SU-DHL-6 (cell line): ENCODE data around the gene SOX4.

Source experiments
- H2AFZ ChIP-seq: fragments of 200-600 bp; sonication (generic); 2 replicates; pipeline ENCODE4 v1.6.1; 2014; ENCODE audit warnings: low read depth, mild to moderate bottlenecking, moderate library complexity, mixed read lengths, antibody characterized with exemption, low read length; ENCODE audit not compliant: severe bottlenecking
- H3F3A ChIP-seq: fragments of 200-600 bp; shearing (Covaris generic); 2 replicates; pipeline ENCODE4 v1.6.0; 2016; ENCODE audit warnings: antibody characterized with exemption, mild to moderate bottlenecking; ENCODE audit not compliant: insufficient read depth
- H3K27ac ChIP-seq: fragments of 200-600 bp; sonication (generic); 2 replicates; pipeline ENCODE4 v1.5.1; 2016; ENCODE audit warnings: low read depth, mild to moderate bottlenecking, low read length, moderate library complexity, mixed read lengths
- H3K27me3 ChIP-seq: fragments of 200-600 bp; sonication (generic), shearing (Covaris generic); 2 replicates; pipeline ENCODE4 v1.6.0; 2014; ENCODE audit warnings: mild to moderate bottlenecking, low read length
- H3K36me3 ChIP-seq: fragments of 200-600 bp; sonication (generic); 2 replicates; pipeline ENCODE4 v1.6.1; 2014; ENCODE audit warnings: mild to moderate bottlenecking, low read length, mixed read lengths
- H3K4me2 ChIP-seq: fragments of 300-600, 200-600 bp; shearing (Covaris generic), sonication (generic); 2 replicates; pipeline ENCODE4 v1.6.0; 2014; ENCODE audit warnings: low read length, low read depth, mild to moderate bottlenecking; ENCODE audit not compliant: poor library complexity, severe bottlenecking
- H3K4me3 ChIP-seq: fragments of 200-600 bp; sonication (generic); 2 replicates; pipeline ENCODE4 v1.5.1; 2014; ENCODE audit warnings: antibody characterized with exemption, low read length, mild to moderate bottlenecking, mixed read lengths; ENCODE audit not compliant: insufficient read depth, poor library complexity, severe bottlenecking
- H3K79me2 ChIP-seq: fragments of 200-600 bp; sonication (generic); 2 replicates; pipeline ENCODE4 v1.6.1; 2014; ENCODE audit warnings: mild to moderate bottlenecking, low read length, moderate library complexity; ENCODE audit not compliant: insufficient read depth
- H3K9ac ChIP-seq: fragments of 200-600 bp; sonication (generic); 2 replicates; pipeline ENCODE4 v1.7.0; 2014; ENCODE audit warnings: mild to moderate bottlenecking, low read length
- H3K9me2 ChIP-seq: fragments of 200-600 bp; sonication (generic); replicated peaks from 2 replicates; pipeline ENCODE4 v1.6.1; 2014; ENCODE audit warnings: low read length; ENCODE audit not compliant: insufficient read depth
- H3K9me3 ChIP-seq: fragments of 200-600 bp; sonication (generic); 2 replicates; pipeline ENCODE4 v1.6.1; 2014; ENCODE audit warnings: low read length, mixed read lengths; ENCODE audit not compliant: insufficient read depth
- H4K20me1 ChIP-seq: fragments of 200-600 bp; sonication (generic); 2 replicates; pipeline ENCODE4 v1.6.1; 2014; ENCODE audit warnings: low read depth, mild to moderate bottlenecking, antibody characterized with exemption, low read length, moderate library complexity, mixed read lengths
- CTCF ChIP-seq: fragments of 200-600 bp; sonication (generic); IDR thresholded peaks from one replicate; pipeline ENCODE4 v1.5.1; 2017; ENCODE audit warnings: antibody characterized with exemption, mild to moderate bottlenecking, low read length, moderate library complexity; ENCODE audit not compliant: insufficient read depth, poor library complexity, severe bottlenecking
- EZH2phosphoT487 ChIP-seq: fragments of 200-600 bp; sonication (generic), shearing (Covaris generic); conservative IDR thresholded peaks from 2 replicates; pipeline ENCODE4 v1.6.1; 2018; ENCODE audit warnings: mild to moderate bottlenecking, antibody characterized with exemption, low read length, moderate library complexity, mixed read lengths

SOX4 gene

GRCh38 chr6:21587961-21588480 is 5.5 kb upstream of the SOX4 start:
- Histone ChIP-seq H3K9me3 (no peaks in the 10 kb centered on the region), H3K9ac (peak overlapping the region; percentile 69), H2AFZ (peak overlapping the region; percentile 99), H4K20me1 (no peaks in the 10 kb centered on the region), H3K4me2 (peak overlapping the region; percentile 100), H3K27me3 (no peaks in the 10 kb centered on the region), H3K79me2 (no peaks in the 10 kb centered on the region), H3K27ac (no peak overlapping the region), H3F3A (0 out of 2 replicates have a peak, but pooled peaks cover 4% of the 10 kb centered on the region), H3K36me3 (no peaks in the 10 kb centered on the region), H3K9me2 (no peaks in the 10 kb centered on the region), H3K4me3 (peak overlapping the region; percentile 83)
- no peak for TF ChIP-seq EZH2phosphoT487
- no peak for TF ChIP-seq CTCF

DNA sequence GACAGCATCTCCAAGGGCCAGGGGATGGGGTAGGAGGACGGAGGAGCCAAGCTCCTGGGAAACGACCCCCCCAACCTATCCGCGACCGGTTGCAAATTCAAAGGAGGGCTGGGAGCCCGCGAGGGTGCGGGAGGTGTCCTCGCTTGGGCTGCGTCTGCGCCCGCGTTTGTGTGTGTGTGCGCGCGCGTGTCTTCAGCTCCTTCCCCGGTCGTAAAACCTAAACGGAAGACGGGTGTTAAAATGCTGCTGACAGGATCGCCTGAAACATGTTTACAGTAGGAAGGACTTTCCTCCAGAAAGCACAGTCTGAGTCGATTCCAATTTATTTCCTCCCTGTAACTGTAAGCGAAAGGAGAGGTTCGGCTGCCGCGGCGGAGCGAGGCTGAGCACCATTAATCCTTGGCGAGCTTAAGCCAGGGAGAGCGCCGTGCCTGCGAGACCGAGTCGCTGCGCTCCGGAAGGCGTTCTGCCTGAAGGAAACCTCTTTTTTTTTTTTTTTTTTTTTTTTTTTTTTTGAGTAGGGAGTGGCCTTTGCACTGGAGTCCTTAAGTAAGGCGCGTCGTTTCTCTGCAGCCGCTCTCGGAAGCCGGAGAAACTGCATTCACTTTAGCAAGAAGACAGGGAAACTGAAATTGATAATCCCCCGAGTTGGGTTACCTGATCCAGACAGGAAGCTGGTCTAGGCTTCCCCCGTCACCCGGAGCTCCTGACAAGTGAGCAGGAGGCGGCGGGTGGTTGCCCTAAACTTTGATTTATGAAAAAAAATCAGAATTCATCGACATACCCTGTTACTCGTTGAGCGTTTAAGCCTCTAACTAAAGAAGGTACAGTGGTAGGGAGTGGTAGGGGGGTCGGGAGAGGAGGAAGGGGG is 4.8 kb upstream of the SOX4 start:
- Histone ChIP-seq H3K4me2 (peak overlapping the region; percentile 100), H3K4me3 (peak overlapping the region; percentile 83), H3K9ac (peak overlapping the region; percentile 69), H3K9me2 (no peaks in the 10 kb centered on the region), H3F3A (peaks cover 7% of the 10 kb centered on the region), H3K36me3 (no peaks in the 10 kb centered on the region), H3K27ac (peak overlapping the region; percentile 57), H4K20me1 (no peaks in the 10 kb centered on the region), H3K9me3 (no peaks in the 10 kb centered on the region), H2AFZ (peak overlapping the region; percentile 99), H3K27me3 (no peaks in the 10 kb centered on the region), H3K79me2 (no peaks in the 10 kb centered on the region)
- TF ChIP-seq CTCF = no peak
- no peak for TF ChIP-seq EZH2phosphoT487

DNA sequence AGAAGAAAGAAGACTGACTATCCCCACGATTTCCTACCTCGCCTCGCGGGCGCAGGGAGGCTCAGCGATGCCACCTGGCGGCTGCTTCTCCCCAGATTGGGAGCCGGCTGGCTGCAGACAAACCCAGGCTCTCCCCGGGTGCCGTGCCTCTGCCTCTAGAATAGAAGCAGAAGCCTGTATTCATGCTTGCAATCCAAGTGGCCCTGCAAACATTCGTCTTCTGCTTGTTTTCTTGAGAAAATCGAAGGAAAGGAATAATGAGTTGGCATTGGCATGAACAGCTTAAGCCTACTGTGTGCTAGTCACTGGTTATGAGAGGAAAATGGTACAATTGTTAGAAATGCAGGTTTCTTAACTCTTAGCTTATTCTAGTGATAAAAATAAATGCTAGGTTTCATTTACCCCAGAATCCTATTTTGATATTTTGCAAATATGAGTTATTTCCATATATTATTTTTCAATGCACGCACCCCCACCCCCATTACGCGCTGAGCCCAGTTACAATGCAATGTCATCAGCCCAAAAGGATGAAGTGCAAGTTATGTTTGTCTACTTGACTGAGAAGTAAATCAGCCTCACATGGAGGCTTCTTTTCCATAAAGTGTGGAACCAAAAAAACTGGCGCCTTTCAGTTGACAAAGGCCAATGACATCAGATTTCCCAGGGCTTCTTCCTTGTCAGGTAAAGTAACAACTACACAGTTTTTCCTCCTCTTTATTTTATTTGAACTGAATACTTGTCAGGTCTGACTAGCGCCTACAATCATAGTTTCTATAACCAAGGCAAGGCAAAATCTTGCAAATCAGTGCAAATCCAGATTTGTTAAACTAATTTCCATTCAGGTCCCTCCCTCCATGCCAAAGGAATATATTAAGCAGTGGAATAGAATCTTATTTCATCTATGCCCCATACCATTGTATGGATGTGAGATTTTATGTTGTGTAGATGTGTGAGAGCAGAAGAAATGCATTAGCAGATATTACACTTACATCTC is 3.9 kb upstream of the SOX4 start:
- no peaks in the 10 kb centered on the region for H3K79me2 ChIP-seq
- H3K4me2 ChIP-seq = peak overlapping the region; percentile 100
- H3K4me3 ChIP-seq = peak overlapping the region; percentile 83
- H3K9ac ChIP-seq = peak overlapping the region; percentile 69
- peaks cover 11% of the 10 kb centered on the region for H3F3A ChIP-seq
- no peaks in the 10 kb centered on the region for H3K27me3 ChIP-seq
- no peaks in the 10 kb centered on the region for H4K20me1 ChIP-seq
- no peaks in the 10 kb centered on the region for H3K9me3 ChIP-seq
- no peaks in the 10 kb centered on the region for H3K36me3 ChIP-seq
- TF ChIP-seq CTCF = peak; percentile 90
- TF ChIP-seq EZH2phosphoT487 = no peak
- H3K27ac ChIP-seq = peak overlapping the region; percentile 57
- H3K9me2 ChIP-seq = no peaks in the 10 kb centered on the region
- H2AFZ ChIP-seq = peak overlapping the region; percentile 99
